Loucy (cell line): ENCODE data around the gene ZNF850.
A peak's percentile ranks its signal among the peaks of the same experiment; 100 is the strongest.

ENCODE experiments used
- H2AFZ ChIP-seq: fragments of 200-600 bp; sonication (generic); 2 replicates; pipeline ENCODE4 v1.6.0; 2016; ENCODE audit warnings: antibody characterized with exemption, mild to moderate bottlenecking, low read length, moderate library complexity
- H3F3A ChIP-seq: fragments of 200-600 bp; 2 replicates; pipeline ENCODE4 v1.6.0; 2016; ENCODE audit warnings: antibody characterized with exemption, low read depth, mild to moderate bottlenecking
- H3K27me3 ChIP-seq: fragments of 200-600 bp; sonication (generic); 2 replicates; pipeline ENCODE4 v1.6.1; 2014; ENCODE audit warnings: low read length, mild to moderate bottlenecking; ENCODE audit not compliant: insufficient read depth, poor library complexity, severe bottlenecking
- H3K36me3 ChIP-seq: fragments of 200-600 bp; sonication (generic); 2 replicates; pipeline ENCODE4 v1.6.1; 2016; ENCODE audit warnings: low read length; ENCODE audit not compliant: insufficient read depth
- H3K4me1 ChIP-seq: fragments of 200-600 bp; sonication (generic); 2 replicates; pipeline ENCODE4 v1.5.1; 2014; ENCODE audit warnings: low read length, mild to moderate bottlenecking; ENCODE audit not compliant: insufficient read depth, poor library complexity, severe bottlenecking
- H3K4me2 ChIP-seq: fragments of 200-600 bp; sonication (generic); 2 replicates; pipeline ENCODE4 v1.6.0; 2014; ENCODE audit warnings: antibody characterized with exemption, low read length, low read depth, mild to moderate bottlenecking; ENCODE audit not compliant: poor library complexity, severe bottlenecking
- H3K4me3 ChIP-seq: fragments of 200-600 bp; sonication (generic); 2 replicates; pipeline ENCODE4 v1.5.1; 2014; ENCODE audit warnings: low read length, mild to moderate bottlenecking, mixed read lengths; ENCODE audit not compliant: poor library complexity, severe bottlenecking
- H3K79me2 ChIP-seq: fragments of 200-600 bp; sonication (generic); 2 replicates; pipeline ENCODE4 v1.6.1; 2014; ENCODE audit warnings: low read length; ENCODE audit not compliant: insufficient read depth
- H3K9ac ChIP-seq: fragments of 200-600 bp; sonication (generic); 2 replicates; pipeline ENCODE4 v1.6.0; 2014; ENCODE audit warnings: mild to moderate bottlenecking, low read depth, low read length, moderate library complexity; ENCODE audit not compliant: poor library complexity, severe bottlenecking
- H3K9me2 ChIP-seq: fragments of 200-600 bp; sonication (generic); replicated peaks from 2 replicates; pipeline ENCODE4 v1.6.1; 2016; ENCODE audit warnings: low read depth, low read length, mixed read lengths
- H3K9me3 ChIP-seq: fragments of 200-600 bp; sonication (generic); 2 replicates; pipeline ENCODE4 v1.6.1; 2014; ENCODE audit warnings: mild to moderate bottlenecking, antibody characterized with exemption, low read length, low read depth; ENCODE audit not compliant: insufficient read depth
- H4K20me1 ChIP-seq: fragments of 200-600 bp; sonication (generic); 2 replicates; pipeline ENCODE4 v1.6.0; 2014; ENCODE audit warnings: antibody characterized with exemption, low read length, mild to moderate bottlenecking; ENCODE audit not compliant: insufficient read depth, poor library complexity, severe bottlenecking
- EZH2phosphoT487 ChIP-seq: fragments of 200-600 bp; IDR thresholded peaks from 2 replicates; pipeline ENCODE4 v1.6.1; 2018; ENCODE audit warnings: antibody characterized with exemption, mild to moderate bottlenecking, moderate library complexity, borderline replicate concordance
- TF ChIP-seq, protein P1 (sequence below): fragments of 200-600 bp; sonication (generic); conservative IDR thresholded peaks from 2 replicates; pipeline ENCODE4 v1.5.1; 2014; ENCODE audit warnings: mild to moderate bottlenecking, antibody characterized with exemption, low read length

Gene ZNF850

GRCh38 chr19:36672368-36672767, 100.2 kb downstream of the ZNF850 start:
- no peak overlapping the region for H3K4me2 ChIP-seq
- peaks cover 5% of the 10 kb centered on the region for H4K20me1 ChIP-seq
- H3K9me2 ChIP-seq: no peaks in the 10 kb centered on the region
- H3K4me3 ChIP-seq: no peak overlapping the region
- peaks cover 18% of the 10 kb centered on the region for H3K4me1 ChIP-seq
- TF ChIP-seq EZH2phosphoT487: no peak
- TF ChIP-seq, protein P1, sequence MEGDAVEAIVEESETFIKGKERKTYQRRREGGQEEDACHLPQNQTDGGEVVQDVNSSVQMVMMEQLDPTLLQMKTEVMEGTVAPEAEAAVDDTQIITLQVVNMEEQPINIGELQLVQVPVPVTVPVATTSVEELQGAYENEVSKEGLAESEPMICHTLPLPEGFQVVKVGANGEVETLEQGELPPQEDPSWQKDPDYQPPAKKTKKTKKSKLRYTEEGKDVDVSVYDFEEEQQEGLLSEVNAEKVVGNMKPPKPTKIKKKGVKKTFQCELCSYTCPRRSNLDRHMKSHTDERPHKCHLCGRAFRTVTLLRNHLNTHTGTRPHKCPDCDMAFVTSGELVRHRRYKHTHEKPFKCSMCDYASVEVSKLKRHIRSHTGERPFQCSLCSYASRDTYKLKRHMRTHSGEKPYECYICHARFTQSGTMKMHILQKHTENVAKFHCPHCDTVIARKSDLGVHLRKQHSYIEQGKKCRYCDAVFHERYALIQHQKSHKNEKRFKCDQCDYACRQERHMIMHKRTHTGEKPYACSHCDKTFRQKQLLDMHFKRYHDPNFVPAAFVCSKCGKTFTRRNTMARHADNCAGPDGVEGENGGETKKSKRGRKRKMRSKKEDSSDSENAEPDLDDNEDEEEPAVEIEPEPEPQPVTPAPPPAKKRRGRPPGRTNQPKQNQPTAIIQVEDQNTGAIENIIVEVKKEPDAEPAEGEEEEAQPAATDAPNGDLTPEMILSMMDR: no peak
- H3K9me3 ChIP-seq: no peaks in the 10 kb centered on the region; the same call in 1 of the 2 replicates
- H3K79me2 ChIP-seq: peaks cover 32% of the 10 kb centered on the region
- no peaks in the 10 kb centered on the region for H3K27me3 ChIP-seq
- no peaks in the 10 kb centered on the region for H3F3A ChIP-seq
- no peak overlapping the region for H3K9ac ChIP-seq
- no peak overlapping the region for H2AFZ ChIP-seq
- no peaks in the 10 kb centered on the region for H3K36me3 ChIP-seq

GRCh38 chr19:36668646-36669045, 104.0 kb downstream of the ZNF850 start:
- Histone ChIP-seq H3K4me2 (peak overlapping the region; percentile 91), H3K36me3 (peaks cover 7% of the 10 kb centered on the region; the same call in 1 of the 2 replicates), H3K9me3 (no peaks in the 10 kb centered on the region), H3K79me2 (peaks cover 57% of the 10 kb centered on the region), H4K20me1 (peaks cover 5% of the 10 kb centered on the region), H3K27me3 (no peaks in the 10 kb centered on the region), H3K9ac (peak overlapping the region; percentile 80), H3K4me1 (peaks cover 25% of the 10 kb centered on the region), H2AFZ (no peak overlapping the region), H3F3A (no peaks in the 10 kb centered on the region), H3K9me2 (no peaks in the 10 kb centered on the region), H3K4me3 (peak overlapping the region; percentile 95)
- TF ChIP-seq, protein P1: no peak
- TF ChIP-seq EZH2phosphoT487: no peak

GRCh38 chr19:36665832-36666231, 106.8 kb downstream of the ZNF850 start:
- Histone ChIP-seq H2AFZ (no peak overlapping the region), H3K36me3 (peaks cover 7% of the 10 kb centered on the region; the same call in 1 of the 2 replicates), H3K9me2 (no peaks in the 10 kb centered on the region), H4K20me1 (peaks cover 5% of the 10 kb centered on the region), H3K9me3 (no peaks in the 10 kb centered on the region), H3K4me1 (peaks cover 25% of the 10 kb centered on the region), H3K9ac (peak overlapping the region; percentile 80), H3F3A (no peaks in the 10 kb centered on the region), H3K4me3 (peak overlapping the region; percentile 95), H3K27me3 (no peaks in the 10 kb centered on the region), H3K79me2 (peaks cover 50% of the 10 kb centered on the region), H3K4me2 (peak overlapping the region; percentile 91)
- TF ChIP-seq, protein P1: no peak
- TF ChIP-seq EZH2phosphoT487: no peak
